HEK293 (cell line): ENCODE results near the gene ZBED5.
A peak's percentile ranks its signal among the peaks of the same experiment; 100 is the strongest.

Experiments
- AEBP2 ChIP-seq: fragments of 450-650 bp; formaldehyde crosslinking; IDR thresholded peaks from 2 replicates; pipeline ENCODE4 v1.5.1; 2016; ENCODE audit warnings: missing biosample characterization, missing genetic modification characterization, borderline replicate concordance
- ATF2 ChIP-seq: fragments of 450-650 bp; formaldehyde crosslinking; IDR thresholded peaks from 2 replicates; pipeline ENCODE4 v1.5.1; 2016; ENCODE audit warnings: missing biosample characterization, missing genetic modification characterization, low read depth
- CTCF ChIP-seq: fragments of 450-650 bp; formaldehyde crosslinking; IDR thresholded peaks from 2 replicates; pipeline ENCODE4 v1.5.1; 2016; ENCODE audit warnings: missing biosample characterization, missing genetic modification characterization
- FEZF1 ChIP-seq: fragments of 450-650 bp; formaldehyde crosslinking; IDR thresholded peaks from 2 replicates; pipeline ENCODE4 v1.5.1; 2016; ENCODE audit warnings: missing biosample characterization, missing genetic modification characterization
- KLF17 ChIP-seq: fragments of 450-650 bp; formaldehyde crosslinking; IDR thresholded peaks from 2 replicates; pipeline ENCODE4 v1.5.1; 2016; ENCODE audit warnings: missing biosample characterization, missing genetic modification characterization
- MYNN ChIP-seq: fragments of 450-650 bp; formaldehyde crosslinking; IDR thresholded peaks from 2 replicates; pipeline ENCODE4 v1.5.1; 2016; ENCODE audit warnings: missing biosample characterization, missing genetic modification characterization, borderline replicate concordance
- PRDM4 ChIP-seq: fragments of 450-650 bp; formaldehyde crosslinking; IDR thresholded peaks from 2 replicates; pipeline ENCODE4 v1.5.1; 2017; ENCODE audit warnings: missing biosample characterization, missing genetic modification characterization
- ZBTB26 ChIP-seq: fragments of 450-650 bp; formaldehyde crosslinking; optimal IDR thresholded peaks from 2 replicates; pipeline ENCODE3; 2016; ENCODE audit warnings: missing biosample characterization, mild to moderate bottlenecking, missing genetic modification characterization
- ZBTB48 ChIP-seq: fragments of 450-650 bp; formaldehyde crosslinking; IDR thresholded peaks from 2 replicates; pipeline ENCODE4 v1.5.1; 2016; ENCODE audit warnings: missing biosample characterization, missing genetic modification characterization
- ZBTB8A ChIP-seq: fragments of 450-650 bp; formaldehyde crosslinking; IDR thresholded peaks from 2 replicates; pipeline ENCODE4 v1.5.1; 2016; ENCODE audit warnings: missing biosample characterization, missing genetic modification characterization
- ZFHX2 ChIP-seq: fragments of 450-650 bp; formaldehyde crosslinking; conservative IDR thresholded peaks from 2 replicates; pipeline ENCODE4 v1.5.1; 2016; ENCODE audit warnings: missing biosample characterization, missing genetic modification characterization
- ZFP37 ChIP-seq: fragments of 450-650 bp; formaldehyde crosslinking; IDR thresholded peaks from 2 replicates; pipeline ENCODE4 v1.5.1; 2016; ENCODE audit warnings: missing biosample characterization, missing genetic modification characterization
- ZIC2 ChIP-seq: fragments of 450-650 bp; formaldehyde crosslinking; IDR thresholded peaks from 2 replicates; pipeline ENCODE4 v1.5.1; 2016; ENCODE audit warnings: missing biosample characterization, missing genetic modification characterization
- ZNF10 ChIP-seq: fragments of 450-650 bp; formaldehyde crosslinking; IDR thresholded peaks from 2 replicates; pipeline ENCODE4 v1.5.1; 2017; ENCODE audit warnings: missing biosample characterization, missing genetic modification characterization
- ZNF148 ChIP-seq: fragments of 450-650 bp; formaldehyde crosslinking; IDR thresholded peaks from 2 replicates; pipeline ENCODE4 v1.5.0; 2017; ENCODE audit warnings: missing biosample characterization, missing genetic modification characterization, borderline replicate concordance
- ZNF175 ChIP-seq: fragments of 450-650 bp; formaldehyde crosslinking; IDR thresholded peaks from 2 replicates; pipeline ENCODE4 v1.5.1; 2016; ENCODE audit warnings: missing biosample characterization, missing genetic modification characterization
- ZNF239 ChIP-seq: fragments of 450-650 bp; formaldehyde crosslinking; IDR thresholded peaks from 2 replicates; pipeline ENCODE4 v1.5.1; 2016; ENCODE audit warnings: missing biosample characterization, missing genetic modification characterization
- ZNF274 ChIP-seq, 2 experiments: fragments of 200-500 bp in 1 of 2; fragments of 450-650 bp in 1 of 2; sonication (Bioruptor generic) in 1 of 2; formaldehyde crosslinking in 1 of 2; IDR thresholded peaks; 2 replicates each; pipeline versions ENCODE4 v1.5.1 to v1.6.1; 2014 to 2016; ENCODE audit warnings: borderline replicate concordance in 1 of 2, inconsistent platforms in 1 of 2, low read length in 1 of 2, missing biosample characterization in 1 of 2, missing genetic modification characterization in 1 of 2
- ZNF292 ChIP-seq: fragments of 450-650 bp; formaldehyde crosslinking; IDR thresholded peaks from 2 replicates; pipeline ENCODE4 v1.5.1; 2016; ENCODE audit warnings: low read depth, missing biosample characterization, missing genetic modification characterization, borderline replicate concordance
- ZNF433 ChIP-seq: fragments of 450-650 bp; formaldehyde crosslinking; IDR thresholded peaks from 2 replicates; pipeline ENCODE4 v1.5.1; 2016; ENCODE audit warnings: missing biosample characterization, missing genetic modification characterization, low read depth
- ZNF514 ChIP-seq: fragments of 450-650 bp; formaldehyde crosslinking; IDR thresholded peaks from 2 replicates; pipeline ENCODE4 v1.5.1; 2016; ENCODE audit warnings: missing biosample characterization, missing genetic modification characterization
- ZNF558 ChIP-seq: fragments of 450-650 bp; formaldehyde crosslinking; IDR thresholded peaks from 2 replicates; pipeline ENCODE4 v1.5.1; 2016; ENCODE audit warnings: missing biosample characterization, missing genetic modification characterization
- ZNF585B ChIP-seq: fragments of 450-650 bp; formaldehyde crosslinking; IDR thresholded peaks from 2 replicates; pipeline ENCODE4 v1.5.1; 2016; ENCODE audit warnings: missing biosample characterization, missing genetic modification characterization
- ZNF660 ChIP-seq: fragments of 450-650 bp; IDR thresholded peaks from 2 replicates; pipeline ENCODE4 v1.5.1; 2018; ENCODE audit warnings: missing biosample characterization, mild to moderate bottlenecking, missing genetic modification characterization
- ZNF830 ChIP-seq: fragments of 450-650 bp; IDR thresholded peaks from 2 replicates; pipeline ENCODE4 v1.5.0; 2018; ENCODE audit warnings: missing biosample characterization, missing genetic modification characterization, low read depth, mild to moderate bottlenecking, moderate library complexity
- ZSCAN16 ChIP-seq: fragments of 450-650 bp; formaldehyde crosslinking; IDR thresholded peaks from 2 replicates; pipeline ENCODE4 v1.5.1; 2016; ENCODE audit warnings: missing biosample characterization, missing genetic modification characterization
- ZSCAN30 ChIP-seq: fragments of 450-650 bp; IDR thresholded peaks from 2 replicates; pipeline ENCODE4 v1.5.1; 2018; ENCODE audit warnings: missing biosample characterization, mild to moderate bottlenecking, missing genetic modification characterization, moderate library complexity

The ZBED5 gene

GRCh38 chr11:10857709-10858438 is at the start of gene ZBED5 (continued):
- TF ChIP-seq PRDM4 (tag by site-specific recombination) (no peak; the same call in 1 of the 2 replicates), MYNN (tag by site-specific recombination) (0 out of 2 replicates have a peak, but pooled peaks have one; percentile 14), ZSCAN16 (tag by site-specific recombination) (no peak), ZNF175 (no peak), ZBTB26 (tag by site-specific recombination) (peak; percentile 56), KLF17 (tag by site-specific recombination) (0 out of 2 replicates have a peak, but pooled peaks have one; percentile 12), ZNF830 (tag by site-specific recombination) (no peak), AEBP2 (tag by site-specific recombination) (no peak), ZNF514 (tag by site-specific recombination) (no peak), ZNF558 (no peak), ZNF274 (IDR thresholded peaks at IDR 0.05; ENCODE audit: low read length) (no peak), ZNF274 (tag by site-specific recombination; IDR thresholded peaks at IDR 0.05; ENCODE audit: borderline replicate concordance) (no peak), FEZF1 (tag by site-specific recombination) (no peak), ZFP37 (tag by site-specific recombination) (peak; percentile 48), ZFHX2 (tag by site-specific recombination) (no peak), ZIC2 (tag by site-specific recombination) (no peak), ZBTB48 (tag by site-specific recombination) (peak; percentile 57; the same call in 1 of the 2 replicates), ZNF433 (tag by site-specific recombination) (no peak), ZNF10 (tag by site-specific recombination) (peak; percentile 76; the same call in 1 of the 2 replicates), ZNF585B (tag by site-specific recombination) (no peak), ZSCAN30 (tag by site-specific recombination) (0 out of 2 replicates have a peak, but pooled peaks have one; percentile 11), ZNF239 (tag by site-specific recombination) (no peak), ATF2 (tag by site-specific recombination) (no peak), CTCF (tag by site-specific recombination) (peak; percentile 70), ZBTB8A (0 out of 2 replicates have a peak, but pooled peaks have one; percentile 27), ZNF148 (no peak), ZNF660 (tag by site-specific recombination) (no peak; the same call in 1 of the 2 replicates), ZNF292 (tag by site-specific recombination) (no peak)
